Measurements from ENCODE around the gene RAB3IP.
"Not testable (repeated sequence)": the region's sequence is repeated elsewhere in the genome, so short reads cannot be mapped to it uniquely, and the experiment has no call there.

Gene RAB3IP

DNA sequence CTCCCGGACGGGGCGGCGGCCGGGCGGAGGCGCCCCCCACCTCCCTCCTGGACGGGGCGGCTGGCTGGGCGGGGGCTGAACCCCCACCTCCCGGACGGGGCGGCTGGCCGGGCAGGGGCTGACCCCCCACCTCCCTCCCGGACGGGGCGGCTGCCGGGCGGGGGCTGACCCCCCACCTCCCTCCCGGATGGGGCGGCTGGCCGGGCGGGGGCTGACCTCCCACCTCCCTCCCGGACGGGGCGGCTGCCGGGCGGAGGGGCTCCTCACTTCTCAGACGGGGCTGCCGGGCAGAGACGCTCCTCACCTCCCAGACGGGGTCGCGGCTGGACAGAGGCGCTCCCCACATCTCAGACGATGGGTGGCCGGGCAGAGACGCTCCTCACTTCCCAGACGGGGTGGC lies 20.9 kb downstream of the RAB3IP start:
- H3K9ac ChIP-seq (ENCODE audit: low read length); H3K27me3 ChIP-seq (ENCODE audit: control insufficient read depth, insufficient read depth, low read length); H3K36me3 ChIP-seq (ENCODE audit: control insufficient read depth, low read depth, low read length); H3K27ac ChIP-seq (ENCODE audit: low read length); H3K4me3 ChIP-seq (ENCODE audit: low read length); H3K4me1 ChIP-seq (ENCODE audit: control insufficient read depth, low read depth, low read length); H3K9me3 ChIP-seq (ENCODE audit: control insufficient read depth, low read depth, low read length): not testable (repeated sequence)

DNA sequence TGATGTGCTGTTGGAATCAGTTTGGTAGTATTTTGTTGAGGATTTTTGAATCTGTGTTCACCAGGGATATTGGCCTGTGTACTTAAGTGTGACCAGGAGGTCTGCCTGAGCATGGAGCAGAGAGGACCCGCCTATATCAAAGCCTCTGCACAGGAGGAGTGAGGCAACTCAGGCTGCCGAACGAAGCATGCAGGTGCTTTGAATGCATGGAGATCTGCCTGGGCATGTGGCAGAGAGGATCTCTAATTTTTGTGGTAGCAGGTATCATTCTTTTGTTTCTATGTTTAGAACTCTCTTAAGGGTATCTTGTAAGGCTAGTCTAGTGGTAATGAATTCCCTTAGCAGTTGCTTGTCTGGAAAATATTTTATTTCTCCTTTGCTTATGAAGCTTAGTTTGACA lies 26.9 kb downstream of the RAB3IP start:
- no peak overlapping the region for H3K4me3 ChIP-seq (ENCODE audit: low read length)
- H3K27ac ChIP-seq (ENCODE audit: low read length) = no peak overlapping the region
- H3K9me3 ChIP-seq (ENCODE audit: control insufficient read depth, low read depth, low read length) = peaks cover 6% of the 10 kb centered on the region
- H3K9ac ChIP-seq (ENCODE audit: low read length) = no peak overlapping the region
- no peaks in the 10 kb centered on the region for H3K4me1 ChIP-seq (ENCODE audit: control insufficient read depth, low read depth, low read length)
- peaks cover 9% of the 10 kb centered on the region for H3K36me3 ChIP-seq (ENCODE audit: control insufficient read depth, low read depth, low read length)
- no peaks in the 10 kb centered on the region for H3K27me3 ChIP-seq (ENCODE audit: control insufficient read depth, insufficient read depth, low read length)

DNA sequence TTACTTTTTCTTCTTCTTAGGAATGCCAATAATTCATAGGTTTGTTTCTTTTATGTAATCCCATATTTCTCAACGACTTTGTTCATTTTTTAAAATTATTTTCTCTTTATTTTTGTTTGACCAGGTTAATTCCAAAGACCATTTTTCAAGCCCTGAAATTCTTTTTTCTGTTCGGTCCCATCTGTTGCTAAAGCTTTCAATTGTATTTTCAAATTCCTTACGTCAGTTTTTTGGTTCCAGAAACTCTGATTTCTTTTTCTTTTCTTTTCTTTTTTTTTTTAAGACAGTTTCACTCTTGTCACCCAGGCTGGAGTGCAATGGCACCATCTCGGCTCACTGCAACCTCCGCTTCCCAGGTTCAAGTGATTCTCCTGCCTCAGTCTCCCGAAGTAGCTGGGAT lies 27.6 kb downstream of the RAB3IP start:
- Histone ChIP-seq H3K36me3 (ENCODE audit: control insufficient read depth, low read depth, low read length) (peaks cover 9% of the 10 kb centered on the region), H3K9ac (ENCODE audit: low read length) (no peak overlapping the region), H3K4me3 (ENCODE audit: low read length) (no peak overlapping the region), H3K4me1 (ENCODE audit: control insufficient read depth, low read depth, low read length) (no peaks in the 10 kb centered on the region), H3K9me3 (ENCODE audit: control insufficient read depth, low read depth, low read length) (peaks cover 6% of the 10 kb centered on the region), H3K27me3 (ENCODE audit: control insufficient read depth, insufficient read depth, low read length) (no peaks in the 10 kb centered on the region), H3K27ac (ENCODE audit: low read length) (no peak overlapping the region)

DNA sequence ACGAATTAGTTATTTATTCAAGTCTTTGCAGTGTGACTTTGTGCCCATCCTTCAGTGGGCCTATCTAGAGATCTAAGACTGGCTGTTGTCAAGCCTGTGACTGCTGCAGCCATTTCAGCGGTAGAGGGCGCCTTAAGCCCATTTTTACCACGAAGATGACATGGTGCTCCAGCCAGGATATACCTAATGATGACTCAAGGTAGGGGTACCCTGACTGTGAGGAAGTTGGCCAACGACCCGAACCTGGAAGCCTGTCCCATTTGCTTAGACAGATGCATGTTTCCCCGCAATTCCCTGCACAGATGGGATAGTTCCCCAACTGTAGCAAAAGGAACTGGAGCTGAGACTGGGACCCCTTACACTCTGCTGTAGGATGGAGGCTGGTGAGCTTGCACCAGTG lies 41.3 kb downstream of the RAB3IP start:
- H3K4me1 ChIP-seq (ENCODE audit: control insufficient read depth, low read depth, low read length) = peaks cover 4% of the 10 kb centered on the region
- H3K27me3 ChIP-seq (ENCODE audit: control insufficient read depth, insufficient read depth, low read length) = no peaks in the 10 kb centered on the region
- no peak overlapping the region for H3K27ac ChIP-seq (ENCODE audit: low read length)
- H3K9me3 ChIP-seq (ENCODE audit: control insufficient read depth, low read depth, low read length) = no peaks in the 10 kb centered on the region
- H3K4me3 ChIP-seq (ENCODE audit: low read length) = no peak overlapping the region
- H3K36me3 ChIP-seq (ENCODE audit: control insufficient read depth, low read depth, low read length) = no peaks in the 10 kb centered on the region
- no peak overlapping the region for H3K9ac ChIP-seq (ENCODE audit: low read length)

DNA sequence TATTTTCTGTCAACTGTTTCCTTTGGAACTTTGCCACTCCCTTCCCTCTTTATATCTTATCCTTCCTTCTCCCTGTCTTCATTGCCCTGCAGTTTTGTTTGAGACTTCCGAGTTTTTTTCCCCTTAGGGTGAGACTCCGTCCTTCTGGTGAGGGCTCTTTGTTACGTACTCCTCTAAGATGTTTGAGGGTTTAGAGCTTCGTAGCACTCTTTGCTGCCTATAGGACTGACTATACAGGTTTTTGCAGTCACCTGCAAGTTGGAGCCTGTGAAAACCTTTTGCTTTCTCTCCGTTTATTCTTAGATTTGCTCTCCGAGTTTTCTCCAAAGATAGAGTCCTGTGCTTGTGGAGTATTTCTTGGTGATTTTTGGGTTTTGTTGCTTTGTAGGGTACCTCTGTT lies 44.7 kb downstream of the RAB3IP start:
- Histone ChIP-seq H3K27ac (ENCODE audit: low read length) (no peak overlapping the region), H3K27me3 (ENCODE audit: control insufficient read depth, insufficient read depth, low read length) (no peaks in the 10 kb centered on the region), H3K4me1 (ENCODE audit: control insufficient read depth, low read depth, low read length) (peaks cover 4% of the 10 kb centered on the region), H3K36me3 (ENCODE audit: control insufficient read depth, low read depth, low read length) (peaks cover 3% of the 10 kb centered on the region), H3K9me3 (ENCODE audit: control insufficient read depth, low read depth, low read length) (no peaks in the 10 kb centered on the region), H3K9ac (ENCODE audit: low read length) (no peak overlapping the region), H3K4me3 (ENCODE audit: low read length) (no peak overlapping the region)

DNA sequence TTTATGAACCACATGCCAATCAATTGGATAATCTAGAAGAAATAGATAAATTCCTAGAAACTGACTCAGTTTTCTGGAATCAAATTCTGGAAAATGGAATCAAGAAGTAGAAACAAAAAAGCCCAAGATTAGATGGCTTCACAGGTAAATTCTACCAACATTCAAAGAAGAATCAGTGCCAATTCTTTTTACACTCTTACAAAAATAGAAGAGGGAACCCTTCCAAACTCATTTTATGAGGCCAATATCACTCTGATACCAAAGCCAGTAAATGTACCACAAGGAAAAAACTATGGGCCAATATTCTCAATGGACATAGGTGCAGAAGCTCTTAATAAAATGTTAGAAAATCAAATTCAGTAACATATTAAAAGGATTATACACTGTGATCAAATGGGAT lies 50.7 kb downstream of the RAB3IP start:
- no peak overlapping the region for H3K27ac ChIP-seq (ENCODE audit: low read length)
- H3K27me3 ChIP-seq (ENCODE audit: control insufficient read depth, insufficient read depth, low read length) = no peaks in the 10 kb centered on the region
- H3K36me3 ChIP-seq (ENCODE audit: control insufficient read depth, low read depth, low read length) = peaks cover 3% of the 10 kb centered on the region
- H3K4me1 ChIP-seq (ENCODE audit: control insufficient read depth, low read depth, low read length) = no peaks in the 10 kb centered on the region
- peaks cover 14% of the 10 kb centered on the region for H3K9me3 ChIP-seq (ENCODE audit: control insufficient read depth, low read depth, low read length)
- no peak overlapping the region for H3K9ac ChIP-seq (ENCODE audit: low read length)
- no peak overlapping the region for H3K4me3 ChIP-seq (ENCODE audit: low read length)

DNA sequence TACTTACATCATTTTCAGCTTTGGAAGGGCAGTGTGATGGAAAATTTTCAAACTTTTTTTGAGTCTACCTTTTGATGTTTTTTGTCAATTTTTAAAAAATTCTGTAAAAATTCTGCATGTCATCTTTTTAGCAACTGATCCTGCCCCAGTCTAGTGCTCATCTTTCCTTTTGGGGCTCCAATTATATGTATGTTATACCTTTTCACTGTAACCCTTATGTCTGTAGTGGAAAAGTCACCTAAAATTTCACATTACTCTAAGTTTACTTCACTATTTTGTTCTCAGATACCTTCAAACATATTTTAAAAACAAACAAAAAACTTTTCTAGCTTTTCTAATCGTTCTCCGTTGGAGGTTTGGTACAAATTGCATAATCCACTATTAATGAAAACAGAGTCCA lies 53.9 kb downstream of the RAB3IP start:
- peaks cover 14% of the 10 kb centered on the region for H3K9me3 ChIP-seq (ENCODE audit: control insufficient read depth, low read depth, low read length)
- H3K4me3 ChIP-seq (ENCODE audit: low read length) = no peak overlapping the region
- H3K9ac ChIP-seq (ENCODE audit: low read length) = no peak overlapping the region
- H3K27ac ChIP-seq (ENCODE audit: low read length) = no peak overlapping the region
- peaks cover 8% of the 10 kb centered on the region for H3K36me3 ChIP-seq (ENCODE audit: control insufficient read depth, low read depth, low read length)
- H3K4me1 ChIP-seq (ENCODE audit: control insufficient read depth, low read depth, low read length) = no peaks in the 10 kb centered on the region
- no peaks in the 10 kb centered on the region for H3K27me3 ChIP-seq (ENCODE audit: control insufficient read depth, insufficient read depth, low read length)

DNA sequence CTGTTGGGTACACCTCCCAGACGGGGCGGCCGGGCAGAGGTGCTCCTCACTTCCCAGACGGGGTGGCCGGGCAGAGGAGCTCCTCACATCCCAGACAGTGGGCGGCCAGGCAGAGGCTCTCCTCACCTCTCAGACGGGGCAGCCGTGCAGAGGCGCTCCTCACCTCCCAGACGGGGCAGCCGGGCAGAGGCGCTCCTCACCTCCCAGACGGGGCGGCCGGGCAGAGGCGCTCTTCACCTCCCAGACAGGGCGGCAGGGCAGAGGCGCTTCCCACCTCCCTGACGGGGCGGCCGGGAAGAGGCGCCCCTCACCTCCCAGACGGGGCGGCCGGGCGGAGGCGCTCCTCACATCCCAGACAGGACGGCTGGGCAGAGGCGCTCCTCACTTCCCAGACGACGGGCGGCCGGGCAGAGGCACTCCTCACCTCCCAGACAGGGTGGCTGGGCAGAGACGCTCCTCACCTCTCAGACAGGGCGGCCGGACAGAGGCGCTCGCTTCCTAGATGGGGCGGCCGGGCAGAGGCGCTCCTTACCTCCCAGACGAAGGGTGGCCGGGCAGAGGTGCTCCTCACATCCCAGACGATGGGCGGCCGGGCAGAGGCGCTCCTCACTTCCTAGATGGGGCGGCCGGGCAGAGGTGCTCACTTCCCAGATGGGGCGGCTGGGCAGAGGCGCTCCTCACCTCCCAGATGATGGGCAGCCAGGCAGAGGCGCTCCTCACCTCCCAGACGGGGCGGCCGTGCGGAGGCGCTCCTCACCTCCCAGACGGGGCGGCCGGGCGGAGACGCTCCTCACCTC lies 68.6 kb downstream of the RAB3IP start:
- not testable (repeated sequence) for H3K9me3 ChIP-seq (ENCODE audit: control insufficient read depth, low read depth, low read length); H3K9ac ChIP-seq (ENCODE audit: low read length); H3K4me3 ChIP-seq (ENCODE audit: low read length); H3K27me3 ChIP-seq (ENCODE audit: control insufficient read depth, insufficient read depth, low read length); H3K36me3 ChIP-seq (ENCODE audit: control insufficient read depth, low read depth, low read length); H3K4me1 ChIP-seq (ENCODE audit: control insufficient read depth, low read depth, low read length); H3K27ac ChIP-seq (ENCODE audit: low read length)

DNA sequence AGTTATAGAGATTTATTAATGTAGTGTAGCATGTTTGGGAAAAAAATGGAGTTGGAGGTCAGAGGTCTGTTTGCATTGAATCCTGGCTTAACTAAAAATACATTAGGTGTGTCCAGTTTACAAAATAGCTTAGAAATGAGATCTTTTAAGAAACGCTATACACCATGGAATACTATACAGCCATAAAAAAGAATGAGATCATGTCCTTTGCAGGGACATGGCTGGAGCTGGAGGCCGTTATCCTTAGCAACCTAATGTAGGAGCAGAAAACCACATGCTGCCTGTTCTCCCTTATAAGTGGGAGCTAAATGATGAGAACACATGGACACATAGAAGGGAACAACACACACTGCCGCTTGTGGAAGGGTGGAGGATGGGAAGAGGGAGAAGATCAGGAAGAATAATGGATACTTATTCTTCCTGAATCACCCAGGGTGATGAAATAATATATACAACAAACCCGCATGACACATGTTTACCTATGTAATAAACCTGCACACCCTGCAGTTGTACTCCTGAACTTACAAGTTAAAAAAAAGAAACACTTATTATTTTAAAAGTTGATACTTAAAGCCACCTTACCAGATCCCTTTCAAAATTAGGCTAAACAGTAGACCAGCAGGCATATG lies 72.3 kb downstream of the RAB3IP start:
- Histone ChIP-seq H3K27ac (ENCODE audit: low read length) (no peak overlapping the region), H3K36me3 (ENCODE audit: control insufficient read depth, low read depth, low read length) (peaks cover 3% of the 10 kb centered on the region), H3K4me3 (ENCODE audit: low read length) (no peak overlapping the region), H3K27me3 (ENCODE audit: control insufficient read depth, insufficient read depth, low read length) (no peaks in the 10 kb centered on the region), H3K4me1 (ENCODE audit: control insufficient read depth, low read depth, low read length) (no peaks in the 10 kb centered on the region), H3K9me3 (ENCODE audit: control insufficient read depth, low read depth, low read length) (peaks cover 7% of the 10 kb centered on the region), H3K9ac (ENCODE audit: low read length) (no peak overlapping the region)

DNA sequence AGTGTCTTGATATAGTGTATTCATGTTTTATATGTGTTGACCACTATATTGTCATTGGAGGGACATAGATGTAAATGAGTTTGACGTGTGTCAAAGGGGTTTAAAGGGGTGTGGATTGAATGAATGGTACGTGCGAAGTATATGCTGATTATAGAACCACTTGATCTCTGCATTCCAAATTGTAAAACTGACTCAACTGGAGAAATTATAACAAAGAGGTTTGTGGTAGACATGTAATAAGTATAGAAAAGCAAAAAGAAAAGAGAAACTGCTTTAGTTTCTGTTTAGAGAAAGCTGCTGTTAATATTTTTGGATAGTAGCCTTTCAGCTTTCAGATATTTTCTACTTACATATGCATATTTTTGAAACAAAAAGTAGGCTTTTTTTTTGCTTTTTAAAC lies 77.4 kb downstream of the RAB3IP start:
- Histone ChIP-seq H3K4me3 (ENCODE audit: low read length) (no peak overlapping the region), H3K4me1 (ENCODE audit: control insufficient read depth, low read depth, low read length) (no peaks in the 10 kb centered on the region), H3K27ac (ENCODE audit: low read length) (no peak overlapping the region), H3K36me3 (ENCODE audit: control insufficient read depth, low read depth, low read length) (peaks cover 3% of the 10 kb centered on the region), H3K9ac (ENCODE audit: low read length) (no peak overlapping the region), H3K27me3 (ENCODE audit: control insufficient read depth, insufficient read depth, low read length) (no peaks in the 10 kb centered on the region), H3K9me3 (ENCODE audit: control insufficient read depth, low read depth, low read length) (no peaks in the 10 kb centered on the region)

DNA sequence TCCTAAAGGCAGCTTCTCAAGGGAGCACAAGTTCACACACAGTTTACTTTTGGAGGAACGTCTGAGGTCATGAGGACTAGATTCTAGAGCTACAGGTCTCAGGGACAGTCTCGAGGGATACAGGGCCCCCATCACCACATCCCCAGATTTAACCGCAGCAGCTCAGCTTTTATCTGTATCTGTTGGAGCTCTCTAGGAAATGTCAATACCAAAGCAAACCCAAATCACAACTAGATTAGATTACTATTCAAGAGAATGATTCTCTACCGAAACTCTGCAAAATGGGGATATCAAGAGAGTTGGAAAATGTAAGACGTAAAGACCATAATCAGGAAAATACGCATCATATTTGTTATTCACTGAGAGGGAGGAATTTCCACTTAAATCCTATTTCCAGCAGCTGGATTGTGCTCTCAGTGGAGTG lies 82.4 kb downstream of the RAB3IP start:
- no peak overlapping the region for H3K9ac ChIP-seq (ENCODE audit: low read length)
- H3K4me3 ChIP-seq (ENCODE audit: low read length) = no peak overlapping the region
- H3K27me3 ChIP-seq (ENCODE audit: control insufficient read depth, insufficient read depth, low read length) = no peaks in the 10 kb centered on the region
- H3K4me1 ChIP-seq (ENCODE audit: control insufficient read depth, low read depth, low read length) = no peaks in the 10 kb centered on the region
- no peaks in the 10 kb centered on the region for H3K9me3 ChIP-seq (ENCODE audit: control insufficient read depth, low read depth, low read length)
- no peak overlapping the region for H3K27ac ChIP-seq (ENCODE audit: low read length)
- no peaks in the 10 kb centered on the region for H3K36me3 ChIP-seq (ENCODE audit: control insufficient read depth, low read depth, low read length)

Measured in iPS-18a (cell line).